Activated gamma-delta T cell treated with Interleukin-2 at 50 U/mL for 16 hours (primary cell): ENCODE data around the gene IL2RA.
"Not testable (repeated sequence)": the region's sequence is repeated elsewhere in the genome, so short reads cannot be mapped to it uniquely, and the experiment has no call there.

Experiments used
- DNase-seq: peaks from one replicate; pipeline ENCODE4 v3.0.0-alpha.2; 2020

Gene IL2RA

GRCh38 chr10:6082496-6083395 is 20.6 kb upstream of the IL2RA start:
- DNase-seq = no peak

GRCh38 chr10:6080417-6080973 is 18.3 kb upstream of the IL2RA start:
- DNase-seq = no peak

GRCh38 chr10:6079044-6079443 is 16.9 kb upstream of the IL2RA start:
- DNase-seq = no peak

- no peak for DNase-seq
These were observed 15.0 kb upstream of the IL2RA start for GRCh38 chr10:6077071-6077675.

- DNase-seq = no peak
These were observed 12.5 kb upstream of the IL2RA start for GRCh38 chr10:6074489-6075301.

GRCh38 chr10:6072215-6072934 is 10.2 kb upstream of the IL2RA start:
- no peak for DNase-seq

GRCh38 chr10:6071181-6072175 is 9.3 kb upstream of the IL2RA start:
- DNase-seq = no peak

GRCh38 chr10:6070660-6071059 is 8.5 kb upstream of the IL2RA start:
- no peak for DNase-seq

- DNase-seq = no peak
These were observed 7.1 kb upstream of the IL2RA start for GRCh38 chr10:6069081-6069931.

GRCh38 chr10:6068422-6068821 is 6.3 kb upstream of the IL2RA start:
- peak; percentile 32 for DNase-seq

GRCh38 chr10:6068006-6068405 is 5.8 kb upstream of the IL2RA start:
- DNase-seq = no peak

- DNase-seq = no peak
These were observed 5.3 kb upstream of the IL2RA start for GRCh38 chr10:6067457-6067856.

- no peak for DNase-seq
These were observed 3.7 kb upstream of the IL2RA start for GRCh38 chr10:6065835-6066234.

- no peak for DNase-seq
These were observed 3.2 kb upstream of the IL2RA start for GRCh38 chr10:6065406-6065805.

- not testable (repeated sequence) for DNase-seq
These were observed 2.6 kb upstream of the IL2RA start for GRCh38 chr10:6064726-6065125.

- no peak for DNase-seq
These were observed 2.0 kb upstream of the IL2RA start for GRCh38 chr10:6064119-6064518.

- no peak for DNase-seq
These were observed 1.1 kb downstream of the IL2RA start for GRCh38 chr10:6061056-6061455.

GRCh38 chr10:6059506-6059905 is 2.7 kb downstream of the IL2RA start:
- no peak for DNase-seq

GRCh38 chr10:6058682-6059475 is 3.3 kb downstream of the IL2RA start:
- no peak for DNase-seq
